OCI-LY3 (cell line): ENCODE results near the gene OR1N1.
"Not testable (repeated sequence)": the region's sequence is repeated elsewhere in the genome, so short reads cannot be mapped to it uniquely, and the experiment has no call there.

Experiments used
- H2AFZ ChIP-seq: fragments of 200-600, 300-600 bp; shearing (Covaris generic); 2 replicates; pipeline ENCODE4 v1.6.0; 2014; ENCODE audit warnings: antibody characterized with exemption, low read depth, low read length
- H3K27ac ChIP-seq: fragments of 200-600, 300-600 bp; sonication (generic); 2 replicates; pipeline ENCODE4 v1.5.1; 2014; ENCODE audit warnings: mild to moderate bottlenecking, low read length, moderate library complexity, mixed read lengths
- H3K27me3 ChIP-seq: fragments of 200-600, 300-600 bp; sonication (generic); 2 replicates; pipeline ENCODE4 v1.6.1; 2014; ENCODE audit warnings: low read depth, low read length, mixed read lengths
- H3K36me3 ChIP-seq: fragments of 200-600, 300-600 bp; sonication (generic); replicated peaks from 2 replicates; pipeline ENCODE3; 2014; ENCODE audit warnings: low read depth, low read length, mixed read lengths
- H3K4me1 ChIP-seq: fragments of 300-600, 200-600 bp; sonication (generic); 2 replicates; pipeline ENCODE4 v1.6.1; 2014; ENCODE audit warnings: low read length, mixed read lengths
- H3K4me2 ChIP-seq: fragments of 200-600, 300-600 bp; sonication (generic); 2 replicates; pipeline ENCODE4 v1.6.1; 2014; ENCODE audit warnings: low read length, mixed read lengths
- H3K4me3 ChIP-seq: fragments of 300-600, 200-600 bp; sonication (generic); 2 replicates; pipeline ENCODE4 v1.5.1; 2014; ENCODE audit warnings: antibody characterized with exemption, mild to moderate bottlenecking, low read length, moderate library complexity
- H3K79me2 ChIP-seq: fragments of 300-600, 200-600 bp; shearing (Covaris generic); 2 replicates; pipeline ENCODE4 v1.6.1; 2014; ENCODE audit warnings: mild to moderate bottlenecking, low read length, mixed read lengths
- H3K9ac ChIP-seq: fragments of 300-600, 200-600 bp; shearing (Covaris generic); 2 replicates; pipeline ENCODE4 v1.6.0; 2014; ENCODE audit warnings: mild to moderate bottlenecking, low read length, moderate library complexity
- H3K9me3 ChIP-seq: fragments of 200-600, 300-600 bp; shearing (Covaris generic); 2 replicates; pipeline ENCODE4 v1.6.1; 2014; ENCODE audit warnings: low read length, mixed read lengths; ENCODE audit not compliant: insufficient read depth
- H4K20me1 ChIP-seq: fragments of 200-600, 300-600 bp; sonication (generic); 2 replicates; pipeline ENCODE4 v1.6.1; 2016; ENCODE audit warnings: low read length, mixed read lengths; ENCODE audit not compliant: insufficient read depth
- CTCF ChIP-seq: fragments of 200-600, 300-600 bp; sonication (generic); IDR thresholded peaks from 2 replicates; pipeline ENCODE4 v1.5.1; 2014; ENCODE audit warnings: antibody characterized with exemption, low read length, low read depth
- EZH2phosphoT487 ChIP-seq: fragments of 200-600 bp; shearing (Covaris generic); IDR thresholded peaks from 2 replicates; pipeline ENCODE4 v1.6.1; 2018; ENCODE audit warnings: antibody characterized with exemption, mixed run types, low read depth

Gene OR1N1

GRCh38 chr9:122538757-122539156 lies 11.7 kb upstream of the OR1N1 start:
- H3K4me2 ChIP-seq, result no peak overlapping the region
- H2AFZ ChIP-seq, result no peak overlapping the region
- H3K27me3 ChIP-seq, result peaks cover 16% of the 10 kb centered on the region
- H3K79me2 ChIP-seq, result no peaks in the 10 kb centered on the region
- H3K27ac ChIP-seq, result no peak overlapping the region
- no peaks in the 10 kb centered on the region for H3K36me3 ChIP-seq
- H3K9ac ChIP-seq, result no peak overlapping the region
- no peaks in the 10 kb centered on the region for H4K20me1 ChIP-seq
- H3K9me3 ChIP-seq, result no peaks in the 10 kb centered on the region
- TF ChIP-seq CTCF (no peak), EZH2phosphoT487 (no peak)
- H3K4me1 ChIP-seq, result no peaks in the 10 kb centered on the region
- no peak overlapping the region for H3K4me3 ChIP-seq

GRCh38 chr9:122537066-122537465 lies 10.0 kb upstream of the OR1N1 start:
- H3K4me1 ChIP-seq, H3K36me3 ChIP-seq, H2AFZ ChIP-seq, H3K27me3 ChIP-seq, H3K9me3 ChIP-seq, H3K79me2 ChIP-seq, H3K4me3 ChIP-seq, H4K20me1 ChIP-seq, H3K9ac ChIP-seq, H3K27ac ChIP-seq, H3K4me2 ChIP-seq: not testable (repeated sequence)

DNA sequence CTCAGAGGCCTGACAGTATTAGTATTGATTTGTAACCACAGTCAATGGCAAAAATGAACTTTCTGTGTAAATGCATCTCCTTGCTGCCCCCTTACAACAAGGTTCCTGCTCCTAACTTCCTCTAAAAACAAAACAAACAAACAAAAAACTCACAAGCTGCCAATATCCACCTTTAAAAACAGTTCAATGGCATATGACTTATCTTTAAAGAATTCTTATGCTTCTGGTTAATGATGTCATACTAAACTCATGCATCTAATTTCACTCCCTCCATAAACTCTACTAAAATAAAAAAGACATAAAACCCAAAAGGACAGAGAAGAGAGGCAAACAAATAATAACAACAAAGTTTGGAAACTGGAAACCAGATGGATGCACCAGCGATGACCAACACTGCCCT lies 9.0 kb upstream of the OR1N1 start:
- no peaks in the 10 kb centered on the region for H3K79me2 ChIP-seq
- H2AFZ ChIP-seq, result no peak overlapping the region
- no peak overlapping the region for H3K9ac ChIP-seq
- H3K4me2 ChIP-seq, result no peak overlapping the region
- no peaks in the 10 kb centered on the region for H3K36me3 ChIP-seq
- no peak overlapping the region for H3K4me3 ChIP-seq
- no peaks in the 10 kb centered on the region for H4K20me1 ChIP-seq
- H3K27me3 ChIP-seq, result no peaks in the 10 kb centered on the region
- no peaks in the 10 kb centered on the region for H3K4me1 ChIP-seq
- no peak overlapping the region for H3K27ac ChIP-seq
- TF ChIP-seq EZH2phosphoT487, result no peak
- TF ChIP-seq CTCF, result no peak
- no peaks in the 10 kb centered on the region for H3K9me3 ChIP-seq

- H3K4me3 ChIP-seq, H2AFZ ChIP-seq, H3K4me1 ChIP-seq, H3K36me3 ChIP-seq, H3K79me2 ChIP-seq, H3K9ac ChIP-seq, H3K9me3 ChIP-seq, H3K4me2 ChIP-seq, H4K20me1 ChIP-seq, H3K27ac ChIP-seq: not testable (repeated sequence)
- peaks cover 21% of the 10 kb centered on the region for H3K27me3 ChIP-seq
Measured at GRCh38 chr9:122531157-122531556, 4.1 kb upstream of the OR1N1 start.

GRCh38 chr9:122526602-122527001 lies 491 bp downstream of the OR1N1 start:
- no peak overlapping the region for H3K9ac ChIP-seq

More at GRCh38 chr9:122526602-122527001, 491 bp downstream of the OR1N1 start:
- Histone ChIP-seq H3K36me3 (no peaks in the 10 kb centered on the region), H3K27me3 (peaks cover 24% of the 10 kb centered on the region), H3K9me3 (no peaks in the 10 kb centered on the region), H3K79me2 (no peaks in the 10 kb centered on the region), H3K4me1 (no peaks in the 10 kb centered on the region), H3K27ac (no peak overlapping the region), H2AFZ (no peak overlapping the region), H4K20me1 (no peaks in the 10 kb centered on the region), H3K4me2 (no peak overlapping the region), H3K4me3 (no peak overlapping the region)
- no peak for TF ChIP-seq EZH2phosphoT487
- no peak for TF ChIP-seq CTCF
